Measurements from ENCODE around the gene FLOT1. TPM values are rescaled to one million over a fixed set of nuclear protein-coding genes. Genes with fewer than 3 reads are reported as not detected.

FLOT1 gene
- total and polyA plus RNA-seq, 2 of the 13 experiments (the other 11 are each of a cell fraction or from before 2014, with no cell fraction given), result 82.3 to 130 TPM

- no peak for TF ChIP-seq CENPX (CRISPR knock-in tag; IDR thresholded peaks at IDR 0.05)
- TF ChIP-seq ZNF446 (CRISPR knock-in tag; IDR thresholded peaks at IDR 0.05), result no peak
- 0 out of 2 replicates have a peak, but pooled peaks have one; percentile 36 for TF ChIP-seq RXRB (CRISPR knock-in tag; IDR thresholded peaks at IDR 0.05; ENCODE audit: borderline replicate concordance)
- TF ChIP-seq ZNF121 (CRISPR knock-in tag; IDR thresholded peaks at IDR 0.05), result peak; percentile 48; the same call in 1 of the 2 replicates
- TF ChIP-seq CBFB (CRISPR knock-in tag; IDR thresholded peaks at IDR 0.05), result no peak
- 0 out of 2 replicates have a peak, but pooled peaks have one; percentile 30 for TF ChIP-seq ZNF205 (CRISPR knock-in tag; IDR thresholded peaks at IDR 0.05)
- TF ChIP-seq KMT2B (CRISPR knock-in tag; IDR thresholded peaks at IDR 0.05), result no peak
- TF ChIP-seq ZNF501 (CRISPR knock-in tag; IDR thresholded peaks at IDR 0.05), result no peak; the same call in 1 of the 2 replicates
- TF ChIP-seq TP53 (CRISPR knock-in tag; conservative IDR thresholded peaks at IDR 0.05), result 0 out of 2 replicates have a peak, but pooled peaks have one; percentile 2
- no peak for TF ChIP-seq ZNF570 (CRISPR knock-in tag; IDR thresholded peaks at IDR 0.05; ENCODE audit: borderline replicate concordance)
- TF ChIP-seq HOXA5 (CRISPR knock-in tag; IDR thresholded peaks at IDR 0.05), result peak; percentile 31; the same call in 1 of the 2 replicates
- peak; percentile 91; the same call in 1 of the 2 replicates for TF ChIP-seq MYC (CRISPR knock-in tag; IDR thresholded peaks at IDR 0.05; ENCODE audit: borderline replicate concordance)
- TF ChIP-seq, protein P1, sequence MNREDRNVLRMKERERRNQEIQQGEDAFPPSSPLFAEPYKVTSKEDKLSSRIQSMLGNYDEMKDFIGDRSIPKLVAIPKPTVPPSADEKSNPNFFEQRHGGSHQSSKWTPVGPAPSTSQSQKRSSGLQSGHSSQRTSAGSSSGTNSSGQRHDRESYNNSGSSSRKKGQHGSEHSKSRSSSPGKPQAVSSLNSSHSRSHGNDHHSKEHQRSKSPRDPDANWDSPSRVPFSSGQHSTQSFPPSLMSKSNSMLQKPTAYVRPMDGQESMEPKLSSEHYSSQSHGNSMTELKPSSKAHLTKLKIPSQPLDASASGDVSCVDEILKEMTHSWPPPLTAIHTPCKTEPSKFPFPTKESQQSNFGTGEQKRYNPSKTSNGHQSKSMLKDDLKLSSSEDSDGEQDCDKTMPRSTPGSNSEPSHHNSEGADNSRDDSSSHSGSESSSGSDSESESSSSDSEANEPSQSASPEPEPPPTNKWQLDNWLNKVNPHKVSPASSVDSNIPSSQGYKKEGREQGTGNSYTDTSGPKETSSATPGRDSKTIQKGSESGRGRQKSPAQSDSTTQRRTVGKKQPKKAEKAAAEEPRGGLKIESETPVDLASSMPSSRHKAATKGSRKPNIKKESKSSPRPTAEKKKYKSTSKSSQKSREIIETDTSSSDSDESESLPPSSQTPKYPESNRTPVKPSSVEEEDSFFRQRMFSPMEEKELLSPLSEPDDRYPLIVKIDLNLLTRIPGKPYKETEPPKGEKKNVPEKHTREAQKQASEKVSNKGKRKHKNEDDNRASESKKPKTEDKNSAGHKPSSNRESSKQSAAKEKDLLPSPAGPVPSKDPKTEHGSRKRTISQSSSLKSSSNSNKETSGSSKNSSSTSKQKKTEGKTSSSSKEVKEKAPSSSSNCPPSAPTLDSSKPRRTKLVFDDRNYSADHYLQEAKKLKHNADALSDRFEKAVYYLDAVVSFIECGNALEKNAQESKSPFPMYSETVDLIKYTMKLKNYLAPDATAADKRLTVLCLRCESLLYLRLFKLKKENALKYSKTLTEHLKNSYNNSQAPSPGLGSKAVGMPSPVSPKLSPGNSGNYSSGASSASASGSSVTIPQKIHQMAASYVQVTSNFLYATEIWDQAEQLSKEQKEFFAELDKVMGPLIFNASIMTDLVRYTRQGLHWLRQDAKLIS (CRISPR knock-in tag; IDR thresholded peaks at IDR 0.05), result no peak
- TF ChIP-seq ZNF816 (CRISPR knock-in tag; IDR thresholded peaks at IDR 0.05; ENCODE audit: borderline replicate concordance), result peak; percentile 58; the same call in 1 of the 2 replicates
- TF ChIP-seq ZNF253 (CRISPR knock-in tag; IDR thresholded peaks at IDR 0.05; ENCODE audit: borderline replicate concordance), result no peak
- TF ChIP-seq, protein P2, sequence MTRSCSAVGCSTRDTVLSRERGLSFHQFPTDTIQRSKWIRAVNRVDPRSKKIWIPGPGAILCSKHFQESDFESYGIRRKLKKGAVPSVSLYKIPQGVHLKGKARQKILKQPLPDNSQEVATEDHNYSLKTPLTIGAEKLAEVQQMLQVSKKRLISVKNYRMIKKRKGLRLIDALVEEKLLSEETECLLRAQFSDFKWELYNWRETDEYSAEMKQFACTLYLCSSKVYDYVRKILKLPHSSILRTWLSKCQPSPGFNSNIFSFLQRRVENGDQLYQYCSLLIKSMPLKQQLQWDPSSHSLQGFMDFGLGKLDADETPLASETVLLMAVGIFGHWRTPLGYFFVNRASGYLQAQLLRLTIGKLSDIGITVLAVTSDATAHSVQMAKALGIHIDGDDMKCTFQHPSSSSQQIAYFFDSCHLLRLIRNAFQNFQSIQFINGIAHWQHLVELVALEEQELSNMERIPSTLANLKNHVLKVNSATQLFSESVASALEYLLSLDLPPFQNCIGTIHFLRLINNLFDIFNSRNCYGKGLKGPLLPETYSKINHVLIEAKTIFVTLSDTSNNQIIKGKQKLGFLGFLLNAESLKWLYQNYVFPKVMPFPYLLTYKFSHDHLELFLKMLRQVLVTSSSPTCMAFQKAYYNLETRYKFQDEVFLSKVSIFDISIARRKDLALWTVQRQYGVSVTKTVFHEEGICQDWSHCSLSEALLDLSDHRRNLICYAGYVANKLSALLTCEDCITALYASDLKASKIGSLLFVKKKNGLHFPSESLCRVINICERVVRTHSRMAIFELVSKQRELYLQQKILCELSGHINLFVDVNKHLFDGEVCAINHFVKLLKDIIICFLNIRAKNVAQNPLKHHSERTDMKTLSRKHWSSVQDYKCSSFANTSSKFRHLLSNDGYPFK (CRISPR knock-in tag; IDR thresholded peaks at IDR 0.05; ENCODE audit: borderline replicate concordance), result no peak
Observed at GRCh38 chr6:30721198-30722024, 21.1 kb downstream of the FLOT1 start (continued).
